HL-60 (cell line): ENCODE data around the gene ZNRF3.

Experiments used
- DNase-seq, 2 experiments: peaks; one replicate each; pipeline ENCODE4 v3.0.0-alpha.2; 2010 to 2020; ENCODE audit warnings: low read depth in 1 of 2, low spot score in 1 of 2
- H3K27ac ChIP-seq: fragments of 250-450 bp; sonication (Bioruptor Pico); replicated peaks from 2 replicates; pipeline ENCODE4 v1.5.1; 2020; ENCODE audit warnings: mild to moderate bottlenecking, moderate library complexity
- H3K27me3 ChIP-seq: fragments of 250-450 bp; sonication (Bioruptor Pico); 2 replicates; pipeline ENCODE4 v1.5.1; 2021; ENCODE audit warnings: mild to moderate bottlenecking, moderate library complexity; ENCODE audit not compliant: insufficient read depth, poor library complexity, severe bottlenecking
- H3K4me3 ChIP-seq: replicated peaks from 2 replicates; pipeline ENCODE4 v1.5.1; 2011; ENCODE audit warnings: mild to moderate bottlenecking, control low read depth, low read length; ENCODE audit not compliant: insufficient read depth
- CTCF ChIP-seq: IDR thresholded peaks from one replicate; pipeline ENCODE4 v1.5.1; 2011; ENCODE audit warnings: low read length, control low read depth, inconsistent platforms; ENCODE audit not compliant: insufficient read depth
- GABPA ChIP-seq: IDR thresholded peaks from 2 replicates; pipeline ENCODE4 v1.6.1; 2012; ENCODE audit warnings: low read depth
- POLR2AphosphoS5 ChIP-seq: IDR thresholded peaks from 2 replicates; pipeline ENCODE4 v1.6.1; 2012; ENCODE audit warnings: low read depth
- REST ChIP-seq: IDR thresholded peaks from 2 replicates; pipeline ENCODE4 v1.6.1; 2012; ENCODE audit warnings: low read depth; ENCODE audit not compliant: insufficient replicate concordance
- SPI1 ChIP-seq: IDR thresholded peaks from 2 replicates; pipeline ENCODE4 v1.6.1; 2012; ENCODE audit warnings: low read depth, mild to moderate bottlenecking, borderline replicate concordance

The ZNRF3 gene

DNA sequence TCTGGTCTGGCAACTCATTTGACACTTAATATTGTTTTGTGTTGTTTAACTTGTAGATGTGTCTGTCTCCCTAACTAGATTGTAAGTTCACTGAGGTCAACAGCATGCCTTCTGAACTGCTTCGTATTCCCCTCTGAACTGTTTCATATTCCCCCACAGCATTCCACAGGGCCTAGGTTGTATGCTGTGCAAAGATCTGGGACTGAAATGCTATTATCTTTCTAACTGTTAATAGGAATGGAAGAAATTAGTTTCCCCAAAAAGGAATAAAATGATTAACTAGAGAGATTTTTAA lies 38.2 kb downstream of the ZNRF3 start:
- Histone ChIP-seq H3K27me3 (no peaks in the 10 kb centered on the region), H3K27ac (no peak overlapping the region), H3K4me3 (no peak overlapping the region)
- DNase-seq = no peak
- TF ChIP-seq REST (no peak), GABPA (no peak), CTCF (no peak), POLR2AphosphoS5 (no peak), SPI1 (no peak)

DNA sequence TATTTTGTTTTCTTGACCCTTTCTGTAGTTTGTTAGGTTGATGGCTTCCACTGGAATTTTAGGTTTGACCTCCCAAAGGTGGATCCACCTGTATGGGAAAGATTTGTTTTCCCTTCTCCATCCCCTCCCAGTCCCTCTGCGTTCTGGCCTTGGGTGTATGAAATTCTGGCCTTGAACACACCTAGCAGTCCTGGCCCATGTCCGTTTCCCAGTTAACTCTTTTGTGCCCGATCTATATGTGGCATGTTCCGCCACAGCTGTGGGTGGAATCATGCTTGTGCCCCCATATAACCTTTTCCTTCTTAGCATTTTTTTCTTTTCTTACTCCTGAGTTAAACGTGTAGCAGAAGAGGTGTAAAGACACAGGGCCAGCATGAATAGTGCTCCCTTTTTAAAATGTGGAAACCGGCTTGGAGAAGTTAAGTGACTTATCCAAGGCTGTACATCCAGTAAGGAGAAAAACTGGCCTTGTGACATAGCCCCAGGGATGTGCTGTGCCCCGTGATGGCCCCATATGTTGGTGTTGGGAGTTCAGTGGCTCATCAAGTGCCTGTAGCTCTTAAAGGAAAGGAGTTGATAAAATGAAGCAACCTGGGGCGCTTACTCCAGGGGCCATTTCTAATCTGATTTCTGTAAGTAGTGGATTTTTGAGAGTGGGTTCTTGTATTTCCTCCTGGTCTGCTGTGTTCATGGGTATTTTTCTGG lies 39.3 kb downstream of the ZNRF3 start:
- no peaks in the 10 kb centered on the region for H3K27me3 ChIP-seq
- H3K27ac ChIP-seq = no peak overlapping the region
- TF ChIP-seq SPI1 = no peak
- TF ChIP-seq POLR2AphosphoS5 = no peak
- no peak for TF ChIP-seq GABPA
- no peak for TF ChIP-seq CTCF
- no peak for TF ChIP-seq REST
- H3K4me3 ChIP-seq = no peak overlapping the region
- no peak for DNase-seq

- H3K27me3 ChIP-seq = no peaks in the 10 kb centered on the region
- no peak for DNase-seq
- H3K4me3 ChIP-seq = no peak overlapping the region
- H3K27ac ChIP-seq = no peak overlapping the region
- TF ChIP-seq SPI1 = no peak
- TF ChIP-seq GABPA = no peak
- TF ChIP-seq CTCF = no peak
- no peak for TF ChIP-seq REST
- TF ChIP-seq POLR2AphosphoS5 = no peak
These were observed 40.7 kb downstream of the ZNRF3 start for GRCh38 chr22:28923826-28924732.
